Fibroblast of villous mesenchyme (primary cell): ENCODE data around the gene TFF3. TPM values are rescaled to one million over a fixed set of nuclear protein-coding genes. Genes with fewer than 3 reads are reported as not detected.
A peak's percentile ranks its signal among the peaks of the same experiment; 100 is the strongest.

Experiments
- DNase-seq: peaks from one replicate; pipeline ENCODE4 v3.0.0-alpha.2; 2010; ENCODE audit warnings: low read depth
- H3K4me3 ChIP-seq: 2 replicates; pipeline ENCODE4 v1.5.1; 2011; ENCODE audit warnings: low read depth, mild to moderate bottlenecking, low read length
- total RNA-seq: library from RNA; depleted of rRNA; stranded (reverse); fragments of >200 nt; gene quantifications from 2 replicates; pipeline ENCODE4 v1.2.3, GENCODE V29; 2012
- TF ChIP-seq, protein P1 (sequence below): IDR thresholded peaks from 2 replicates; pipeline ENCODE4 v1.5.1; 2012; ENCODE audit warnings: low read depth, mild to moderate bottlenecking, low read length; ENCODE audit not compliant: insufficient read depth

The TFF3 gene
- total RNA-seq, 1 donor: not detected

DNA sequence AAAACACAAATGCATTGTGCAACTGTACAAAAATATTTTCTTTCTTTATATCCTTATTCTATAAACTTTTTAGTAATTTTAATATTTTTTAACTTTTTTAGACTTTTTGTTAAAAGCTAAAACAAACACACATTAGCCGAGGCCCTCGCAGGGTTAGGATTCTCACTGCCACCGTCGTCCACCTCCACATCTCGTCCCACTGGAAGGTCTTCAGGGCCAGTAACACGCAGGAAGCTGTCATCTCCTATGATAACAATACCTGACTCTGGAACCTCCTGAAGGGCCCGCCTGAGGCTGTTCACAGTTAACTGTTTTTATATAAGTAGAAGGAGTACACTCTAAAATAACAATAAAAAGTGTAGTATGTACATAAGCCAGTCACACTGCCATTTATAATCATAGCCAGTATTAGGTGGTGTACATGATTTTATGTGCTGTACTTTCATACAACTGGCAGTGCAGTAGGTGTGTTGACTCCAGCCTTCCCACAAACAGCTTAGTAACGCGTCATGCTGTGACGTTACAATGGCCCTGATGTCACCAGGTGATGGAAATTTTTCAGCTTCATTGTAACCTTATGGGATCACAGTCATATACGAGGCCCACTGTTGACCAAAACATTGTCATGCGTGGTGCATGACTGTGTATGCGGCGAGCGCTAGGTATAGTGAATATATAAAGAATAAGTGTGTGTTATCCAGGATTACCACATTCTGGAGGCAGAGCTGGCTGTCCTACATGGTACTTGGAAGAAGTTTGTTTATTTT, 26.8 kb upstream of the TFF3 start:
- H3K4me3 ChIP-seq: no peak overlapping the region
- TF ChIP-seq, protein P1, sequence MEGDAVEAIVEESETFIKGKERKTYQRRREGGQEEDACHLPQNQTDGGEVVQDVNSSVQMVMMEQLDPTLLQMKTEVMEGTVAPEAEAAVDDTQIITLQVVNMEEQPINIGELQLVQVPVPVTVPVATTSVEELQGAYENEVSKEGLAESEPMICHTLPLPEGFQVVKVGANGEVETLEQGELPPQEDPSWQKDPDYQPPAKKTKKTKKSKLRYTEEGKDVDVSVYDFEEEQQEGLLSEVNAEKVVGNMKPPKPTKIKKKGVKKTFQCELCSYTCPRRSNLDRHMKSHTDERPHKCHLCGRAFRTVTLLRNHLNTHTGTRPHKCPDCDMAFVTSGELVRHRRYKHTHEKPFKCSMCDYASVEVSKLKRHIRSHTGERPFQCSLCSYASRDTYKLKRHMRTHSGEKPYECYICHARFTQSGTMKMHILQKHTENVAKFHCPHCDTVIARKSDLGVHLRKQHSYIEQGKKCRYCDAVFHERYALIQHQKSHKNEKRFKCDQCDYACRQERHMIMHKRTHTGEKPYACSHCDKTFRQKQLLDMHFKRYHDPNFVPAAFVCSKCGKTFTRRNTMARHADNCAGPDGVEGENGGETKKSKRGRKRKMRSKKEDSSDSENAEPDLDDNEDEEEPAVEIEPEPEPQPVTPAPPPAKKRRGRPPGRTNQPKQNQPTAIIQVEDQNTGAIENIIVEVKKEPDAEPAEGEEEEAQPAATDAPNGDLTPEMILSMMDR: no peak
- no peak for DNase-seq

DNA sequence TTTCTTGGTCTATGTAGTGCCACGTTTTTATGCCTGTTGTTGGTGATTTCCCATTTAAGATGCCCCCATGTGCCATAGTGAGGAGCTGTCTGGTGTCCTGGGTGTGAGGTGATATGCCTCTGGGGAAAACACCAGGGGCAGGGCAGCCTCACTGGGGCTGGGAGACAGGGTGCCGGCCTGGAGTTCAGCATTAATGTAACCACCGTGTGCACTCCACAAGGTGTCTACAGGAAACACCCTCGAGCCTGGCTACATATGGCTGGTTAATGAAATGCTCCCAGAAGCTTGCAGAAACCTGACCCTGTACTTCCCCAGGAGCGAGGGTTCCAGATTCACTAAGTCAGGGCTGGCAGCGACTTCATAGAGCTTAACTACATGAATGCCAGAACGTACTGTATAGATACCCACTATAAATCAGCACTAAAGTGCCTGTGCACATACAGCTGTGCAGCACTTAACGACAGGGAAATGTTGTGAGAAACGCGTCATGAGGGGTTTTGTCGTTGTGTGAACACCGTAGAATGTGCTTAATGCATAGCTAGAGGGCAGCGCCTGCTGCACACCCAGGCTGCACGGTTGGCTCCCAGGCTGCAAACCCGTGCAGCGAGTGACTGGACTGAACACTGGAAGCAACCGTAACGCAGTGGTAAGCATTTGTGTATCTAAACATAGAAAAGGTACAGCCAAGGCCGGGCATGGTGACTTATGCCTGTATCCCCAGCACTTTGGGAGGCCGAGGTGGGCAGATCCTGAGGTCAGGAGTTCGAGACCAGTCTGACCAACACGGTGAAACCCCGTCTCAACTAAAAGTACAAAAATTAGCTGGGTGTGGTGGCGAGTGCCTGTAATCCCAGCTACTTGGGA, 25.2 kb upstream of the TFF3 start:
- no peak for DNase-seq
- no peak overlapping the region for H3K4me3 ChIP-seq
- TF ChIP-seq, protein P1: no peak

DNA sequence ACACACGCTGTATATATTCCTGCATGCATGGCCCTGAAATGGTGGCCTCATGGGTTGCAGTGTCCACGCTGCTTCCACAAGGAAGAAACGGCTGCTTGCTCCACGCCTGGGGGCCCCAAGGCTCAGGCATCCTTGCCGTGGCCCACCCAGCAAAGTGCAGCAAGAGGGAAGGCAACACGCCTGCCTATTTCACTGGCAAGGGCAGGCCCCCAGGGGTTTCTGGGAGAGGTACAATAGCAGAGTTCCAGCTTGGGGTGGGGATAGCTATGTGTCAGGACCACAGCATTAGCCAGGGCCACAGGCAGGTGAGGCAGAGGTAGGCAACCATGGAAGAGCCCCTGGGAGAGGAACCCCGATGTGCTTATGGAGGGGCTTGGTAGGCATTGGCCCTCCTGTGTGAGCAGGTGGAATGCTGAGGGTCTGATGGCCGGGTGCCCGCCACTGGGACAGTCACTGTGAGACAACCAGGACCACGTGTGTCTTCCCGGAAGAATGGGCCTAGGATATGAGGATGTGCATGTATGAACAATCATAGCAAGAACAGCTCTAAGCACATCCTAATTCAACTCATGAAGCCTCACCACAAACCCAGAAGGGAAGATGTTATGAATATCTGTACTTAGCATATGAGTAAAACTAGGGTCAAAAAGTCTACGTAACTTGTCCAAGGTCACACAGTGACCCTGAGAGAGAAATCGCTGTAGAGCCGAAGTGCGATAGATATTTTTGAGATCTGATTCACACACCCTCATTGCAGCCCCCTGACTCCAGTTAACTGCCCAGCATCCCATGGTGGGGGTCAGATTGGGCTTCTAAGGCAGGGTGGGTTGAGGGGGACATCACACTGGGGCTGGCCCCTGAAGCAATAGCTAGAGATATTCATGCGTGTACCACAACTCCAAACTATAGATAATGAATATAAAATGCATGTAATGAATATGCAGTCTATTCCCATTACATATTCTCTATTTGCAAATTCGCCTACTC, 23.8 kb upstream of the TFF3 start:
- TF ChIP-seq, protein P1: no peak
- DNase-seq: no peak

DNA sequence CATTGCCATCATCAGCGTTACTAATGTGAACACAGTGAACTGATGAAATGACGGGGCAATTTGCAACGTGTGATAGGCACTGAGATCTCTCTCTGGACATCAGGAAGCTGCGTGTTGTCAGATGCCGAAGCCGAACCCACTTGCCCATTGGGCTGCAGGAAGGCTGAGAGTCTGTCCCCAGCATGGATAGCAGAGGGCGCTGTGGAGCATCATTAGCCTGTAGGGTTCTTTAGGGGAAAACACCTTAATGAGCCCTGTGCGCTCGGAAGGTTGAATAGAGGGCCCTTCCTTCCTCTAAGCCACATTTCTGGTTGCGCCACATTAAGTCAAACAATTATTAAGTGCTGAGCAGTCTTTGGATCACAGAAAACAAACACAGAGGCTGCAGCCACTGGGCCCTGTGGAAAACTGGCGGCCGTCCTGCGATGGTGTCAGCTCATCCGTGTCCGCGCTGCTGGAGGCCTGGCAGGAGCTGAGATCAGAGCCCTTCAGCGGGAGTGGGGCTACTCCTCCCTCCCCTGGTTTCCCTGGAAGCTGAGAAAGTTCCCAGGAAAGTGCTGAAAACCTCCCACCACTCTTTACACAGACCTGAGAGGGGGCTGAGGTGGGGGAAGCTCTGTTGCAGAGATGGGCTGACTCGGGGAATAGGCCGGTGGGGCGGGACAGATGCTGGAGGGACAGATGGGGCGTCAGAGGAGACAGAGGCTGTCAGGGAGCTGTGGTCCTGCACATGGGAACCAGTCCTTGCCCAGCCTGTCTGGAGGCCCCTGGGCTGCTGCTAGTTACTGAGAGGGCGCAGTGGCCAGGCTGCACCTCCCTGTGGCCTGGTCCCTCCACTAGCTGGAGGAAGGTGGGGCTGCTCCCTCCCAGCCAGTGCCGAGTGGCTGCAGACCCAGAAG, 22.9 kb upstream of the TFF3 start:
- H3K4me3 ChIP-seq: no peak overlapping the region
- TF ChIP-seq, protein P1: peak; percentile 53
- peak; percentile 24 for DNase-seq

More for the DNA sequence above, 23.8 kb upstream of the TFF3 start:
- H3K4me3 ChIP-seq: no peak overlapping the region

DNA sequence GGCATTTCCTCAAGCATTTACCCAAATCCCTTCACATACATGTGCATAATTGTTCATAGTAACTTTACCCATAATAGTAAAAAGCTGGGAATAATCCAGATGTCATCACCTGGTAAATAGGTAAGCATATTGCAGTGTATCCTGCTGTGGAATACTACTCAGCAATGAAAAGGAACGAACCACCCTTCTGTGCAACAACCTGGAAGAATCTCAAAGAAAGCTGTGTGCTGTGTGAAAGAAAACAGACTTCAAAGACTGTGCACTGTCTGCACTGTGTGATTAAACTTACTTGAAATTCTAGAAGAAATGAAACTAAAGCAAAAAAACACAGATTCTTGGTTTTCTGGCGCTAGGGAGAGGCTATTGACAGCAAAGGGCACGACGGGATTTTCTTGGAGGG, 22.1 kb upstream of the TFF3 start:
- TF ChIP-seq, protein P1: no peak
- no peak for DNase-seq
- no peak overlapping the region for H3K4me3 ChIP-seq
